Lower lobe of right lung (tissue), 2 donors: ENCODE data around the gene CDC45. TPM values are rescaled to one million over a fixed set of nuclear protein-coding genes. Genes with fewer than 3 reads are reported as not detected.

Source experiments
- ATAC-seq, 2 donors: fragments of 200-7000 bp; cut with Tn5 transposase; one replicate each; pipeline ENCODE4 v1.9.1; 2020 to 2022; ENCODE audit warnings: mild to moderate bottlenecking in 2 of 2, moderate library complexity in 2 of 2
- DNase-seq: peaks from one replicate; pipeline ENCODE4 v3.0.0-alpha.2; 2020
- H3K27ac ChIP-seq: fragments of 200-600 bp; one replicate; pipeline ENCODE4 v1.8.0; 2022
- H3K27me3 ChIP-seq: fragments of 200-600 bp; one replicate; pipeline ENCODE4 v1.8.0; 2022; ENCODE audit warnings: low read depth
- H3K36me3 ChIP-seq: fragments of 200-600 bp; one replicate; pipeline ENCODE4 v1.8.0; 2022; ENCODE audit warnings: mild to moderate bottlenecking
- H3K4me1 ChIP-seq: fragments of 200-600 bp; one replicate; pipeline ENCODE4 v1.8.0; 2022
- H3K4me3 ChIP-seq: fragments of 200-600 bp; one replicate; pipeline ENCODE4 v1.8.0; 2022; ENCODE audit warnings: mild to moderate bottlenecking
- H3K9me3 ChIP-seq: fragments of 200-600 bp; one replicate; pipeline ENCODE4 v1.8.0; 2022
- intact Hi-C: fragments of 100-400 bp; cut with DNase I; formaldehyde crosslinking; loops from one replicate; pipeline ENCODE4 v1.11.0; 2022
- total RNA-seq: library from RNA; stranded (reverse); fragmentation: NEBNext Ultra II Directional; extraction: Animal tissue kit (Norgen Biotek cat#: 25700); gene quantifications from one replicate; pipeline ENCODE4 v1.2.1, GENCODE V29; 2021
- TF ChIP-seq, protein P1 (sequence below): fragments of 200-600 bp; IDR thresholded peaks from one replicate; pipeline ENCODE4 v1.8.0; 2022; ENCODE audit warnings: antibody characterized with exemption, mild to moderate bottlenecking
- donor health status: DM: no; HTN: yes; CAD: no; lungs with severe emphysema.

Gene CDC45
- total RNA-seq, 1 donor from 2014 or later, result 1.4 TPM

GRCh38 chr22:19467912-19468311, 11.8 kb upstream of the CDC45 start:
- no peak for ATAC-seq
- peaks cover 100% of the 10 kb centered on the region for H3K36me3 ChIP-seq
- H3K4me1 ChIP-seq, result no peaks in the 10 kb centered on the region
- H3K27me3 ChIP-seq, result no peaks in the 10 kb centered on the region
- no peaks in the 10 kb centered on the region for H3K9me3 ChIP-seq
- DNase-seq, result no peak
- intact Hi-C loops, result no loop called here
- TF ChIP-seq, protein P1, sequence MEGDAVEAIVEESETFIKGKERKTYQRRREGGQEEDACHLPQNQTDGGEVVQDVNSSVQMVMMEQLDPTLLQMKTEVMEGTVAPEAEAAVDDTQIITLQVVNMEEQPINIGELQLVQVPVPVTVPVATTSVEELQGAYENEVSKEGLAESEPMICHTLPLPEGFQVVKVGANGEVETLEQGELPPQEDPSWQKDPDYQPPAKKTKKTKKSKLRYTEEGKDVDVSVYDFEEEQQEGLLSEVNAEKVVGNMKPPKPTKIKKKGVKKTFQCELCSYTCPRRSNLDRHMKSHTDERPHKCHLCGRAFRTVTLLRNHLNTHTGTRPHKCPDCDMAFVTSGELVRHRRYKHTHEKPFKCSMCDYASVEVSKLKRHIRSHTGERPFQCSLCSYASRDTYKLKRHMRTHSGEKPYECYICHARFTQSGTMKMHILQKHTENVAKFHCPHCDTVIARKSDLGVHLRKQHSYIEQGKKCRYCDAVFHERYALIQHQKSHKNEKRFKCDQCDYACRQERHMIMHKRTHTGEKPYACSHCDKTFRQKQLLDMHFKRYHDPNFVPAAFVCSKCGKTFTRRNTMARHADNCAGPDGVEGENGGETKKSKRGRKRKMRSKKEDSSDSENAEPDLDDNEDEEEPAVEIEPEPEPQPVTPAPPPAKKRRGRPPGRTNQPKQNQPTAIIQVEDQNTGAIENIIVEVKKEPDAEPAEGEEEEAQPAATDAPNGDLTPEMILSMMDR, result no peak
- no peak overlapping the region for H3K27ac ChIP-seq
- H3K4me3 ChIP-seq, result no peak overlapping the region

DNA sequence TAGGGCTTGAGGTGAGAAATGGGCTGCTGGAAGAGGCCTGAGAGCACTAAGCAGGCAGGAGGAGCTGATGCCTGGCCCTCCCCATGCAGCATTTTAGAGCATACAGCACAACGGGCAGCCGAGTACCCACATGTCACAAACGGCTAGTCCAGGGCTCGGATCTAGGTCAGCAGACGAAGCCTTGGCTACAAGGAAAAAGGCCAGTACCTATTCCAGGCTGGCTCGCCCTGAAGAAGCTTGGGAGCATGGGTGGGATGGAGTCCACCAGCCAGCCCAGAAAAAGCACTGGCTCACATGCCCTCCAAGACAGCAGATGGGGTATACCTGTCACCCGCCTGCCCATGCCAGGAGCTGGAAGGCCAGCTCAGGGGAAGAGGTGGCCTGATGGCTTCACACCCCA, 10.3 kb upstream of the CDC45 start:
- H3K4me3 ChIP-seq, result no peak overlapping the region
- H3K4me1 ChIP-seq, result no peaks in the 10 kb centered on the region

GRCh38 chr22:19470010-19470409, 9.7 kb upstream of the CDC45 start:
- Histone ChIP-seq H3K27me3 (no peaks in the 10 kb centered on the region), H3K9me3 (no peaks in the 10 kb centered on the region), H3K36me3 (peaks cover 100% of the 10 kb centered on the region), H3K4me1 (no peaks in the 10 kb centered on the region), H3K27ac (no peak overlapping the region), H3K4me3 (no peak overlapping the region)
- no peak for ATAC-seq
- intact Hi-C loops, result no loop called here
- no peak for DNase-seq
- TF ChIP-seq, protein P1, result no peak

More for the DNA sequence above, 10.3 kb upstream of the CDC45 start:
- DNase-seq, result no peak
- TF ChIP-seq, protein P1, result no peak
- Histone ChIP-seq H3K27me3 (no peaks in the 10 kb centered on the region), H3K9me3 (no peaks in the 10 kb centered on the region), H3K36me3 (peaks cover 100% of the 10 kb centered on the region), H3K27ac (no peak overlapping the region)
- no peak for ATAC-seq
- intact Hi-C loops, result no loop called here

DNA sequence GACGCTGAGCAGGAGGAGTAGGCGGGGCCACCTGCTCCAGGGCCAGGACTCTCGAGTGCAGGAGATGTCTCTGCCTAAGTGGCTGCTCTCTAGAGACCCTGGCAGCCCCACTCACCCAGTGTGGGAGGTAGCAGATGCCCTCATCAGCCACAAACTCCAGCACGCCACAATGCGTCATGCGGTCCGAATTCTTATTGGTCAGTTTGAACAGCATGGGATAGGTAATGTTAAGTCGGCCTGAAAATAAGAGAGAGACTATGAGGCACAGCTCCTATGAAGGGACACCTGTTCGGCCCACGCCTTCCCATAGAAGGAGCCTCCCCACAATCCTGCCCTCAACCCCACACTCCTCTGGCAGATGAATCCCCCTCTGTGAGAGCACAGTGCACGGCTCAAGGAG, 8.1 kb upstream of the CDC45 start:
- DNase-seq (no peak), ATAC-seq (no peak)
- Histone ChIP-seq H3K9me3 (no peaks in the 10 kb centered on the region), H3K27me3 (no peaks in the 10 kb centered on the region), H3K4me3 (no peak overlapping the region), H3K4me1 (peaks cover 6% of the 10 kb centered on the region), H3K27ac (no peak overlapping the region), H3K36me3 (peaks cover 90% of the 10 kb centered on the region)
- TF ChIP-seq, protein P1, result no peak
- intact Hi-C loops, result no loop called here

DNA sequence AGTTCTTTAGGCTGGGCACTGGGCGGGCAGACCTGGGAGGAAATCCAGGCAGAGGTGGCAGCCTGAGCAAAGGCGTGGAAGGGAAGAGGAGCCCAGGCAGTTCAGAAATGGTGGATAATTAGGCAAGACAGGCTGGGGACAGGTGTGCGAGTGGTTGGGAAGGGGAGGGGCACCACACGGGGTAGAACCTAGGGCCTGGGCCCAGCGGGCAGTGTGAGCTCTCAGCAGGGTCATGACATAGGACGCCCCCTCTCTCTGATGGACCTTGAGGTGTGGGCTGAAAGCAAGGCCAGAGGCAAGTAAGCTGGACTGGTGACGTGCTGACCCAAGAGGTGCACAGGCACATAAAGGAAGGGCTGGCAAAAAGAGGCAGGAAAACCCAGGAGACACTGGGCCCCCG, 7.5 kb upstream of the CDC45 start:
- intact Hi-C loops, result no loop called here
- Histone ChIP-seq H3K36me3 (peaks cover 84% of the 10 kb centered on the region), H3K27ac (no peak overlapping the region), H3K4me3 (no peak overlapping the region), H3K27me3 (no peaks in the 10 kb centered on the region), H3K4me1 (peaks cover 13% of the 10 kb centered on the region), H3K9me3 (no peaks in the 10 kb centered on the region)
- ATAC-seq (no peak), DNase-seq (no peak)
- TF ChIP-seq, protein P1, result no peak

DNA sequence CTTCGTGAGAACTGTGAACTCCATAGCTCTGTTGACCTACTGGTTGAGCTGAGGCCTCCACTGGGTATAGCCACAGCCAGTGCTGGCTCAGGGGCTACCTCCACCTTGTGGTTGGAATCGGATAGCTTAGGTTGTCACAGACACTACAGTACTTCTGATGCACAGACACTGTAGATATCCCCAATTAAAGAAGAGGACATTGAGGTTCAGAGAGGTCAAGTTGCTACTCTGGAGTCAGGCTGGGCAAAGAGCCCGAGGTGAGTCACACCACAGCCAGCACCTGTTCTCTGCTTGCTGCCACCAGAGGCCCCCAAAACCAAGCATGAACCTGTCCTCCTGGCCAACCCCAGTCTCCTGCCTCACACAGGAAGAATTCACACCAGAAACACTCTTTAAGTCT, 6.1 kb upstream of the CDC45 start:
- Histone ChIP-seq H3K9me3 (no peaks in the 10 kb centered on the region), H3K4me1 (peaks cover 23% of the 10 kb centered on the region), H3K27ac (no peak overlapping the region), H3K36me3 (peaks cover 70% of the 10 kb centered on the region), H3K27me3 (no peaks in the 10 kb centered on the region), H3K4me3 (no peak overlapping the region)
- DNase-seq (no peak), ATAC-seq (no peak)
- TF ChIP-seq, protein P1, result no peak
- intact Hi-C loops, result no loop called here
